AG09319 (cell line): ENCODE measurements around the gene LCN1.
"Not testable (repeated sequence)": the region's sequence is repeated elsewhere in the genome, so short reads cannot be mapped to it uniquely, and the experiment has no call there.

Source experiments
- DNase-seq: peaks from one replicate; pipeline ENCODE4 v3.0.0-alpha.2; 2010; ENCODE audit warnings: low read depth; ENCODE audit errors: extremely low read depth
- TF ChIP-seq, protein P1 (sequence below): IDR thresholded peaks from 2 replicates; pipeline ENCODE4 v1.5.1; 2011; ENCODE audit warnings: low read depth, mild to moderate bottlenecking, inconsistent platforms, low read length, moderate library complexity

Gene LCN1

DNA sequence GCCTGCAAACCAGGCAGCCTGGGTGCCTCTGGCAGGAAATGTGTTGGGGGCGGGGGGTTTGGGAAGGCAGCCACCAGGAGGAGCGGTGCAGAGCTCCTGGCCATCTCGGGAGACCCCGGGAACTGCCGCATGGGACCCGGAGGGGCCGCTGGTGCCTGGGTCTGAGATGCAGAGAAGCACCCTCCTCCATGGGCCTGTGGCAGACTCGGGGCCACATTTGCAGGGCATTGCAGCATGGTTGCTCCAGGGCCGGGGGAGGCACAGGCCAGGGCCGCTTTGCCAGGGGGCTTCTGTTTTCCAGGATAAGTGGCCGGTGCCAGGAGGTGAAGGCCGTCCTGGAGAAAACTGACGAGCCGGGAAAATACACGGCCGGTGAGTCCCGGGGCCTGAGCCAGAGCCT lies 1.7 kb downstream of the LCN1 start:
- TF ChIP-seq, protein P1, sequence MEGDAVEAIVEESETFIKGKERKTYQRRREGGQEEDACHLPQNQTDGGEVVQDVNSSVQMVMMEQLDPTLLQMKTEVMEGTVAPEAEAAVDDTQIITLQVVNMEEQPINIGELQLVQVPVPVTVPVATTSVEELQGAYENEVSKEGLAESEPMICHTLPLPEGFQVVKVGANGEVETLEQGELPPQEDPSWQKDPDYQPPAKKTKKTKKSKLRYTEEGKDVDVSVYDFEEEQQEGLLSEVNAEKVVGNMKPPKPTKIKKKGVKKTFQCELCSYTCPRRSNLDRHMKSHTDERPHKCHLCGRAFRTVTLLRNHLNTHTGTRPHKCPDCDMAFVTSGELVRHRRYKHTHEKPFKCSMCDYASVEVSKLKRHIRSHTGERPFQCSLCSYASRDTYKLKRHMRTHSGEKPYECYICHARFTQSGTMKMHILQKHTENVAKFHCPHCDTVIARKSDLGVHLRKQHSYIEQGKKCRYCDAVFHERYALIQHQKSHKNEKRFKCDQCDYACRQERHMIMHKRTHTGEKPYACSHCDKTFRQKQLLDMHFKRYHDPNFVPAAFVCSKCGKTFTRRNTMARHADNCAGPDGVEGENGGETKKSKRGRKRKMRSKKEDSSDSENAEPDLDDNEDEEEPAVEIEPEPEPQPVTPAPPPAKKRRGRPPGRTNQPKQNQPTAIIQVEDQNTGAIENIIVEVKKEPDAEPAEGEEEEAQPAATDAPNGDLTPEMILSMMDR: no peak
- no peak for DNase-seq

DNA sequence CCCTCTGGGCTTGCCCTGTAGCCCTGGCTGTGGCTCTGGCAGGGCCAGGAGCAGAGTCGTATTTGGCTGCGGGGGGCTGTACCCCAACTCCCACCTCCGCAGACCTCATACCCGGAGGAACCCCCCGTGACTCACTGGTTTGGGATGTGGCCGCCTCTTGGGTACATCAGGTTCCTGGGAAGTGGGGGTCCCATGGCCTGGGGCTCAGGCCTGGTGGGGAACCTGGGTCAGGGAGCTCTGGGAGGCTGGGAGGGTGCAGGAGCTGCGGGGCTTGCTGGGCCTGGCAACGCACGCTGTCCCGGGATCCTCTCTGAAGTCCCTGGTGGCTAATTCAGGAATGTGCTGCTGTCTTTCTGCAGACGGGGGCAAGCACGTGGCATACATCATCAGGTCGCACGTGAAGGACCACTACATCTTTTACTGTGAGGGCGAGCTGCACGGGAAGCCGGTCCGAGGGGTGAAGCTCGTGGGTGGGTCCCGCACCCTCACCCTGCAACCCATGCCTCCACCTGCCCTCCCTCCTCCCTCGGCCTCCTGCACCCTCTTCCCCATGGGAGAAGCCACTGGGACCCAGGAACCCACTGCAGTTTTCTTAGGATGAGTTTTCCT lies 2.4 kb downstream of the LCN1 start:
- TF ChIP-seq, protein P1: no peak

DNA sequence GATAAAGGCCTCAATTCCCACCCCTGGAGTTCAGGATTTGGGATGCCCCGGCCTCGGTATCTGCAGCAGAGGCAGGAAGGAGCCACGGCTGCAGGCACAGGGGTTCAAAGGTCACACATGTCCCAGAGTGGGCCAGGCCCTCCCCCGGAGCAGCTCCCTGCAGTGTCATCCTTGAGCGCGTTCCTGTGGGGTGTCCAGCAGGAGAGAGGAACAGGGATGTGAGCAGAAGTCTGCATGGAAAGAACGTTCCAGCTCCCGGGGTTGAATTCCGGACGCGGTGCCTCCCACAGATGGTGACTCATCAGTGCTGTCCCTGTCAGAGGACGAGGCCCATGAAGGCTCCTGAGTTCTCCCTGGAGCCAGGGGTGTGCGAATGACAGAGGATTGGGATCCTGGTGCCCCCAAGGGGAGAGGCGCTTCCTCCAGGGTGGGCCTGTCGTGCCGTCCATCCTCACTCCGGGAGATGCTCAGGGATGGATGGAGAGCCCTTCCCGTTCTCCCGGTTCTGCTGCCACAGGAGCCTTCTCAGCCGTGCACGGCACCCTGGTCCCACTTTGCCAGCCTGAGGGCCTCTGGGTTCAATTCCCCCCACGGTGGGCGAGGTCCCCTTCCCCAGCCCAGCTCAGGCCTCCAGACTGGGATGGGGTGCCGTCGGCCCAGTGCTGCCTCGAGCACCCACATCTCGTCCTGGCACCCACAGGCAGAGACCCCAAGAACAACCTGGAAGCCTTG lies 3.1 kb downstream of the LCN1 start:
- no peak for DNase-seq

More for the DNA sequence above, 2.4 kb downstream of the LCN1 start:
- no peak for DNase-seq

DNA sequence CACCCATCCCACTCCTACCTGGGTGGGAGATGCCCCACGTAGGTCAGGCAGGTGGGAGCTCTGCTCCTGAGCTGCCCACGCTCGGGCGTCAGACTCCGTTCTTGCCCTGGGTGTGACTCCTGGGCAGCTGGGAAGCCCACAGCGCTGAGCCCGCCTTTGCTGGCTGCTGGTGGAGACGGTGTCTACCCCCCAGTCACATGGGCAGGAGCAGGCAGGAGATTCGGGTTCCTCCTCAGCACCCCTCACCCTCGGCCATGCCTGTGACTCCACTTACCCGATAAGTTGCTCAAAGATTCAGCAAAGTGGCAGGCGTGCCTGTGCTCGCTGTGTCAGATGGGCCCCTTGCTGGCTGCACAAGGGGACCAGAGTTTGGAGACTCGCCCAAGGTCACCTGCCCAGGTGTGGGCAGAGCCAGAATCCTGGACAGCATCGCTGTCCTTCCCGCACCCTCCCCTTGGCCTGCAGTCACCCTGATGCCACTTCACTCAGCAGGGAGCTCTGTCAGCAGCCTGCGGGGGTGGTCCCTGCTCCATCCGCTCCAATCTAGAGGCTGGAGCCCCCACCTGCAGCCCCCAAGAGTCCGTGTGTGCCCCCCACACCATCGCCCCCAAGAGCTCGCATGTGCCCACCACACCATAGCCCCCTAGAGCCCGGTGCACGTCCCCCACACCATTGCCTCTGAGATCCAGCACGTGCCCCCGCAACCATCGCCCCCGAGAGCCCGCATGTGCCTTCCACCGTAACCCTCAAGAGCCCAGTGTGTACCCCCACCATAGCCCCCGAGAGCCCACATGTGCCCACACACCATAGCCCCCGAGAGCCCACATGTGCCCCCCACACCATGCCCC lies 4.2 kb downstream of the LCN1 start:
- TF ChIP-seq, protein P1: no peak

More for the DNA sequence above, 3.1 kb downstream of the LCN1 start:
- TF ChIP-seq, protein P1: no peak

DNA sequence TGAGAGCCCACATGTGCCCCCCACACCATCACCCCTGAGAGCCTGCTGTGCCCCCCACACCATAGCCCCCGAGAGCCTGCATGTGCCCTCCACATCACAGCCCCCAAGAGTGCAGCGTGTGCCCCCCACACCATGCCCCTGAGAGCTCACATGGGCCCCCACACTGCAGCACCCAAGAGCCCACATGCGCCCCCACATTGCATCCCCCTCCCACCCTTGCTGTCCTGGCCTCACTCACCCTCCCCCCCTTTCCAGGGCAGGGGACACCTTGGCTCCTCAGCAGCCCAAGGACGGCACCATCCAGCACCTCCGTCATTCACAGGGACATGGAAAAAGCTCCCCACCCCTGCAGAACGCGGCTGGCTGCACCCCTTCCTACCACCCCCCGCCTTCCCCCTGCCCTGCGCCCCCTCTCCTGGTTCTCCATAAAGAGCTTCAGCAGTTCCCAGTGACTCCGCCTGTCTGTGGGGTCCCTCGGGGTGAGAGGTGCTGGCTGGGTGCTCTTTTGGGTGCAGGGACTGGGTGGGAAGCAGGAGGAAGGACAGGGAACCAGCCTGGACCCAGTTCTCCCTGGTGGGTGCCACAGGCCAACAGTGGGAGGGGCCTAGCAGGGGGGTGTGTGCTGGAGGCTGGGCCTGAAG lies 5.0 kb downstream of the LCN1 start:
- no peak for DNase-seq
- TF ChIP-seq, protein P1: no peak

More for the DNA sequence above, 4.2 kb downstream of the LCN1 start:
- DNase-seq: no peak

DNA sequence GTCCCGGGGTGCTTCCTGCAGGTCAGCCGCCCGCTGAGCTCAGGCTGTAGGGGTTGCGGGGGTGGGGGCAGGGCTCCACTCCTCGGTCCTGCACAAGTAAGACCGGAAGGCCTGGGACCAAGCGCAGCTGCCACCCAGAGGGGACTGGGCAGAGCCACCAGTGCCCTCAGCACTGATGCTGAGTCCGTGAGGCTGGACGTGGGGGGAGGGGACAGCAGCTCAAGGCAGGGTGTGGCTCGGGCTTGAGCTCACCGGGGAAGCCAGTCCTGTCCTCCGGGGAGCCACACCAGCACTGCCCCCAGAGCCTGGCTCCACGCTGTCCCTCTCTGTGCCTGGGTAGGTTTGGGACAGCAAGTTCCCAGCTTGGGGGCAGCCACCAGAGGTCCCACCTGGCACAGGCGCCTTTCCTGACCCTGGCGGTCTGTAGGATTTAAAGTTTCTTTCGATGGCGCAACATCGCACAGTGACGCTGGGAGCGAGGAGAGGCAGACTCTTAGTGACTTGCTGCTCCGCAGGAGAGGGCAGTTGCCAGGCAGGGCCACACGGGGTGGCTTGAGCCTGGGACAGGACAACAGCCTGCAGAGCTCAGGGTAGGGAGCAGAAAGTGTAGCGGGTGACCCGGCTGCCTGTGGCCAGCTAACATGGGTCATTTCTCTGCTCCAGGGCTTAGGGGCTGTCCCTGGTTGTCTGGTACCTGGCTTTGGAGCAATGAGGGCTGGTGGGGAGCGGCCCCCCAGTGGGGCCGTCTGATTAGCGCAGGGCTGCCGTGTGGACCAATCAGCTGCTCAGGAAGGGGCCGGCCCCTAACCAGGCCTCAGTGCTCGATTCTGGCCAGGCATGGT lies 5.7 kb downstream of the LCN1 start:
- no peak for DNase-seq
- TF ChIP-seq, protein P1: no peak

DNA sequence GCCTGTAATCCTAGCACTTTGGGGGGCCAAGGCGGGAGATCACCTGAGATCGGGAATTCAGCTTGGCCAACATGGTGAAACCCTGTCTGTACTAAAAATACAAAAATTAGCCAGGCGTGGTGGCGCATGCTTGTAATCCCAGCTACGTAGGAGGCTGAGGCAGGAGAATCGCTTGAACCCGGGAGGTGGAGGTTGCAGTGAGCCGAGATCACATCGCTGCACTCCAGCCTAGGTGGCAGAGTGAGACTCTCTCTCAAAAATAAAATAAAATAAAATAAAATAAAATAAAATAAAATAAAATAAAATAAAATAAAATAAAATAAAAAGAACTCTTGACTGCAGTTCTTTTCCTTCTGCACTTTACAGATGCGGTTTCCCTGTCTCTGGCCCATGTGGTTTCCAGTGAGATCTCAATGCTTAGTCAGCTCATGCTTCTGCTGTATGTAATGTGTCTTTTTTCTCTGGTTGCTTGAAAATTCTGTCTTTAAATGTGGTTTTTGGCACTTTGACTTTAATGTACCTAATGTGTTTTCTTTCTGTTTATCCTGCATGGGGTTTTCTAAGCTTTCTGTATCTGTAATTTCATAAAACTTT lies 7.7 kb downstream of the LCN1 start:
- not testable (repeated sequence) for DNase-seq
